ENCODE data around the gene ZNF236.

ZNF236 gene

GRCh38 chr18:76844144-76844543, 21.8 kb downstream of the ZNF236 start:
- Histone ChIP-seq H3K27me3 (ENCODE audit: control insufficient read depth, insufficient read depth, low read length) (no peaks in the 10 kb centered on the region), H3K9me3 (ENCODE audit: control insufficient read depth, insufficient read depth, low read length) (no peaks in the 10 kb centered on the region), H3K9ac (ENCODE audit: low read depth, low read length) (no peak overlapping the region), H3K36me3 (ENCODE audit: control insufficient read depth, insufficient read depth, low read length) (no peaks in the 10 kb centered on the region), H3K4me1 (ENCODE audit: control insufficient read depth, insufficient read depth, low read length) (no peaks in the 10 kb centered on the region), H3K4me3 (ENCODE audit: low read depth, low read length) (no peak overlapping the region)

DNA sequence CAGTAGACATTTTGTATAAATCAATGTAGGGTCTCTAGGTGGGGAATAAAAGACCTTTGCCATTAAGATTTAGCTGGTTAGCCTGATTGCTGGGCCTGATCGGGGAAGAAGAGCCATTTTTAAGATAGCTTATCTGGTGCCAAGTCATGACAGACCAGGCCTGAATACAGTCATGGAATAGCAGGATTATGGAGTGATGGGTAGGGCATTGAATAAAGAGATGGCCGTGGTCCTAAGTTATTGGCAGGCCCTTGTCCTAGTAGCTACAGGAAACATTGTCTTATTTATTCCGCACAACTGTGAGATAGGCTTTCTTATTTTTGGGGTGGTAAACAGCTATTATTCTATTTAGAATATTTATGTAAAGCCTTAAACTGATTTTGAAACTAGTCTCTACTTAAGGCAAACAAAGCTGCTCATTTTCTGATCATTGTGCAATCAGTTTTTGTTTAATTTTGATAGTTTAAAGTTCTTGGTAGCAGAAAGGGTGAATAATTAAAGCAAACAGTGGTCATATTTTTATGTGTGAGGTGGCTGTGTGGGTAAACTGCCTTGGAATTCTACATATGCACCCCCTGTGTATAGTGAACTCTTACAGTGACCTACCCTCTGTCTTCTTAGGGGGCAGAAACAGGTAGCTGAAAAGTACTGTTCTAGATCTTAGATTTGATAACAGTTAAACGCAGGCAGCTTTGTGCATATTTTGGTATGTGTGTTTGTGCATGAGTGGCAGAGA, 22.6 kb downstream of the ZNF236 start:
- Histone ChIP-seq H3K9ac (ENCODE audit: low read depth, low read length) (no peak overlapping the region), H3K4me1 (ENCODE audit: control insufficient read depth, insufficient read depth, low read length) (no peaks in the 10 kb centered on the region), H3K9me3 (ENCODE audit: control insufficient read depth, insufficient read depth, low read length) (no peaks in the 10 kb centered on the region), H3K27me3 (ENCODE audit: control insufficient read depth, insufficient read depth, low read length) (no peaks in the 10 kb centered on the region), H3K36me3 (ENCODE audit: control insufficient read depth, insufficient read depth, low read length) (no peaks in the 10 kb centered on the region), H3K4me3 (ENCODE audit: low read depth, low read length) (no peak overlapping the region)

DNA sequence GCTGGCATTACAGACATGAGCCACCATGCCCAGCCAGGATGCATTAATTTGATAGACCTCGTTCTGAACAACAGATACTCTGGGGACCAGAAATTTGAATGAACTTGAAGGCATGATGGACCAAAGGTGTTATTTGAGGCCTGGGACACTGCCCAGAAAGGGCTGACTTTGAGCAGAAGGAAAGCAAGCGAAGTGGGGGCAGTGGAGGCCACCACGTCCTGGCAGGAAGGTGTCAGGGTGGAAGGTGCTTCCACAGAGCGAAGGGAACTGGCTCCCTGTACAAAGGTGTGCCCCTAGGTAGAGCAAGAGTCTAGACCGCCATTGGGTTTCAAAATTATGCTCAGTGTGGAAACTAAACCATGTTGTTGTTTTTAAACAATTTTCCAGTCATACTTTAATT, 23.9 kb downstream of the ZNF236 start:
- Histone ChIP-seq H3K36me3 (ENCODE audit: control insufficient read depth, insufficient read depth, low read length) (no peaks in the 10 kb centered on the region), H3K9me3 (ENCODE audit: control insufficient read depth, insufficient read depth, low read length) (no peaks in the 10 kb centered on the region), H3K9ac (ENCODE audit: low read depth, low read length) (no peak overlapping the region), H3K27me3 (ENCODE audit: control insufficient read depth, insufficient read depth, low read length) (no peaks in the 10 kb centered on the region), H3K4me1 (ENCODE audit: control insufficient read depth, insufficient read depth, low read length) (no peaks in the 10 kb centered on the region), H3K4me3 (ENCODE audit: low read depth, low read length) (no peak overlapping the region)

GRCh38 chr18:76847916-76848315, 25.6 kb downstream of the ZNF236 start:
- H3K9me3 ChIP-seq (ENCODE audit: control insufficient read depth, insufficient read depth, low read length) = no peaks in the 10 kb centered on the region
- no peaks in the 10 kb centered on the region for H3K4me1 ChIP-seq (ENCODE audit: control insufficient read depth, insufficient read depth, low read length)
- H3K4me3 ChIP-seq (ENCODE audit: low read depth, low read length) = no peak overlapping the region
- H3K36me3 ChIP-seq (ENCODE audit: control insufficient read depth, insufficient read depth, low read length) = no peaks in the 10 kb centered on the region
- H3K9ac ChIP-seq (ENCODE audit: low read depth, low read length) = no peak overlapping the region
- no peaks in the 10 kb centered on the region for H3K27me3 ChIP-seq (ENCODE audit: control insufficient read depth, insufficient read depth, low read length)

GRCh38 chr18:76850112-76850511, 27.8 kb downstream of the ZNF236 start:
- Histone ChIP-seq H3K9me3 (ENCODE audit: control insufficient read depth, insufficient read depth, low read length) (no peaks in the 10 kb centered on the region), H3K36me3 (ENCODE audit: control insufficient read depth, insufficient read depth, low read length) (no peaks in the 10 kb centered on the region), H3K4me3 (ENCODE audit: low read depth, low read length) (no peak overlapping the region), H3K27me3 (ENCODE audit: control insufficient read depth, insufficient read depth, low read length) (no peaks in the 10 kb centered on the region), H3K9ac (ENCODE audit: low read depth, low read length) (no peak overlapping the region), H3K4me1 (ENCODE audit: control insufficient read depth, insufficient read depth, low read length) (no peaks in the 10 kb centered on the region)

DNA sequence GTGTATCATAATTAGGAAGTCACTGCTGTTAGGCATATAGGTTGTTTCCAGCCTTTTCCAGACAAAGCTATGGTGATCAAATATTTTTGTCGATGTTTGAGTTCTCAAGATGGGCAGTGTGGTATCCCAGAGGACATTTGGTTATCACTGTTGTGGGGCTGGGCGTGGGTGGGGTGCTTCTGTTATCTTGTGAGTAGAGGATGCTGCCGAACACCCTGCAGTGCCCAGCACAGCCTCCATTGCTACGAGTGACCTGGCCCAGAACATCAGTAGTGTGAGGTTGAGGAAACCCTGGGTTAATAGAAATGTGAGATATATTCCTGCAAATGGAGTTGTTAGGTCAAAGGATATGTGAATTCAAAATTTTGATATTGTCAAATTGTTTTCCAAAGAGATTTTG, 33.2 kb downstream of the ZNF236 start:
- Histone ChIP-seq H3K36me3 (ENCODE audit: control insufficient read depth, insufficient read depth, low read length) (no peaks in the 10 kb centered on the region), H3K9me3 (ENCODE audit: control insufficient read depth, insufficient read depth, low read length) (no peaks in the 10 kb centered on the region), H3K9ac (ENCODE audit: low read depth, low read length) (no peak overlapping the region), H3K4me1 (ENCODE audit: control insufficient read depth, insufficient read depth, low read length) (no peaks in the 10 kb centered on the region), H3K4me3 (ENCODE audit: low read depth, low read length) (no peak overlapping the region), H3K27me3 (ENCODE audit: control insufficient read depth, insufficient read depth, low read length) (no peaks in the 10 kb centered on the region)

DNA sequence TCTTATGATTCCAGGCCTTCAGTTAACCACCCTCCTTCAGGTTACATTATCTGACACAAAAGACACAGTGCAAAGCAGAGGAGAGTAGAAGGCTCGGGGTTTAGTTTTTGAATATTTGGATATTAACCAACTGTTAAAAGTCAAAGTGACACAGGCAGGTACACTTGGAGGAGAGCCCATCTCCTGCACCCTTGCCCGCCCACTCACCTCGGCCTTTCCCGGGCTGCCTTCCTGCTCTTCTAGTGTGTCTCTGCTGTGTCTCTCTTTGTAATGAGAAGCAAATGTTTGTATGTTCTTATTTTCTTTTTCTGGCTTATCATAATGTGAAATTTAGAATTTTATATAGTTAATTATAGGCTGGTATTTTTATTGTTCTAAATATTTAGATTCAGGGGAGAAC, 35.1 kb downstream of the ZNF236 start:
- H3K4me1 ChIP-seq (ENCODE audit: control insufficient read depth, insufficient read depth, low read length) = no peaks in the 10 kb centered on the region
- H3K27me3 ChIP-seq (ENCODE audit: control insufficient read depth, insufficient read depth, low read length) = no peaks in the 10 kb centered on the region
- no peaks in the 10 kb centered on the region for H3K36me3 ChIP-seq (ENCODE audit: control insufficient read depth, insufficient read depth, low read length)
- H3K9ac ChIP-seq (ENCODE audit: low read depth, low read length) = no peak overlapping the region
- no peak overlapping the region for H3K4me3 ChIP-seq (ENCODE audit: low read depth, low read length)
- H3K9me3 ChIP-seq (ENCODE audit: control insufficient read depth, insufficient read depth, low read length) = no peaks in the 10 kb centered on the region

DNA sequence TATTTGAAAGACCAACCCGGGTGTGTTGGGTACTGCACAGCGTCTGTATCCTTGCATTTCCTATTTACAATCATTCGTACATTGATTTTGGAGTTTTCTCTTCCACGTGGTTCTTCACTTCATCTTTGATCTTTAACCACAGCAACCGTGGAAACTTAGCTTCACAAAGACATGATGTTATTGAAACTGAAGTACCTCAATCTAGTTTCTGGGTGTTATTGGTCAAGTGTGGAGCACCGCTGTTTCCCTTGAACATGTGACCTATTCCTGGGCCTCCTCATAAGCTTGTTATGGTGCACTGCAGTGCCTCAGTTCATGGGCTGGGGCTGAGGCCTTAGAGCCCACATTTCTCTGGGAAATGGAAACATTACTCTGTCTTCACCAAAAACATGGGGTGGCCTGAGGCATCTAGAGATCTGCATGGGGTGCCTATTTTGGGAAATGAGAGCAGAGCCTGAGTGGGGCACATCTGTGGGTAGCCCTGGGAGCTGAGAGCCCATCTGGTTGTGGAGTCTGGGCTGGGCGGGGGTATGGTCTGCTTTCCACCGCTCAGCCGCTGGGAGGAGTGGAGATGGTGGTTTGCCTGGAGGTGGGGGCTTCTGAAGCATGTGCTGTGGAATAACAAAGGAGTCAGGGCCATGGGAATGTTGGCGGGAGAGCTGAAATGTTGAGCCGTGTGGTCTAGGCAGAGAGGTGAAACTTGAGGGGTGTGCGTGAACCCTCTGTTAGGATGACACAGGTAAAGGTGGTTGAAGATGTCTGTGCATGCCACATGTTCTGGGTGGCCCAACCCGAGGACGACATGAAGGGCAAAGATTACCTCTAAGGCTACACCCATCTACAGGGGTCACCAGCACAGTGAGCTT, 37.4 kb downstream of the ZNF236 start:
- Histone ChIP-seq H3K36me3 (ENCODE audit: control insufficient read depth, insufficient read depth, low read length) (no peaks in the 10 kb centered on the region), H3K4me3 (ENCODE audit: low read depth, low read length) (no peak overlapping the region), H3K9me3 (ENCODE audit: control insufficient read depth, insufficient read depth, low read length) (no peaks in the 10 kb centered on the region), H3K27me3 (ENCODE audit: control insufficient read depth, insufficient read depth, low read length) (no peaks in the 10 kb centered on the region), H3K9ac (ENCODE audit: low read depth, low read length) (no peak overlapping the region), H3K4me1 (ENCODE audit: control insufficient read depth, insufficient read depth, low read length) (no peaks in the 10 kb centered on the region)

GRCh38 chr18:76860411-76860810, 38.1 kb downstream of the ZNF236 start:
- Histone ChIP-seq H3K9ac (ENCODE audit: low read depth, low read length) (no peak overlapping the region), H3K9me3 (ENCODE audit: control insufficient read depth, insufficient read depth, low read length) (no peaks in the 10 kb centered on the region), H3K27me3 (ENCODE audit: control insufficient read depth, insufficient read depth, low read length) (no peaks in the 10 kb centered on the region), H3K4me3 (ENCODE audit: low read depth, low read length) (no peak overlapping the region), H3K36me3 (ENCODE audit: control insufficient read depth, insufficient read depth, low read length) (no peaks in the 10 kb centered on the region), H3K4me1 (ENCODE audit: control insufficient read depth, insufficient read depth, low read length) (no peaks in the 10 kb centered on the region)

- no peak overlapping the region for H3K9ac ChIP-seq (ENCODE audit: low read depth, low read length)
- H3K36me3 ChIP-seq (ENCODE audit: control insufficient read depth, insufficient read depth, low read length) = peaks cover 2% of the 10 kb centered on the region
- H3K4me1 ChIP-seq (ENCODE audit: control insufficient read depth, insufficient read depth, low read length) = no peaks in the 10 kb centered on the region
- no peaks in the 10 kb centered on the region for H3K27me3 ChIP-seq (ENCODE audit: control insufficient read depth, insufficient read depth, low read length)
- no peak overlapping the region for H3K4me3 ChIP-seq (ENCODE audit: low read depth, low read length)
- H3K9me3 ChIP-seq (ENCODE audit: control insufficient read depth, insufficient read depth, low read length) = no peaks in the 10 kb centered on the region
Measured at GRCh38 chr18:76866666-76867065, 44.3 kb downstream of the ZNF236 start.

- Histone ChIP-seq H3K36me3 (ENCODE audit: control insufficient read depth, insufficient read depth, low read length) (no peaks in the 10 kb centered on the region), H3K9me3 (ENCODE audit: control insufficient read depth, insufficient read depth, low read length) (no peaks in the 10 kb centered on the region), H3K27me3 (ENCODE audit: control insufficient read depth, insufficient read depth, low read length) (no peaks in the 10 kb centered on the region), H3K4me3 (ENCODE audit: low read depth, low read length) (no peak overlapping the region), H3K4me1 (ENCODE audit: control insufficient read depth, insufficient read depth, low read length) (peaks cover 2% of the 10 kb centered on the region), H3K9ac (ENCODE audit: low read depth, low read length) (no peak overlapping the region)
Measured at GRCh38 chr18:76873311-76873710, 51.0 kb downstream of the ZNF236 start.

DNA sequence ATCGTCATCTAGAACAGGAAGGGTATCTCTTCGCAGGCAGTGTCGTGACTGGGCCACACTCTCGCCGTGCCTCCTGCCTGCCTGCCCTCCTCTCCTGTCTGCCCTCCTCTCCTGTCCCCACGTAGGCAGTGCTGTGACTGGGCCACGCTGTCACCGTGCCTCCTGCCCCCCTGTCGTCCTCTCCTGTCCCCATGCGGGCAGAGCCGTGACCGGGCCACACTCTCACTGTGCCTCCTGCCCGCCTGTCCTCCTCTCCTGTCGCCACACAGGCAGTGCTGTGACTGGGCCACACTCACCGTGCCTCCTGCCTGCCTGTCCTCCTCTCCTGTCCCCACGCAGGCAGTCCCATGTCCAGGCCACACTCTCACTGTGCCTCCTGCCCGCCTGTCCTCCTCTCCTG, 51.4 kb downstream of the ZNF236 start:
- Histone ChIP-seq H3K4me3 (ENCODE audit: low read depth, low read length) (no peak overlapping the region), H3K27me3 (ENCODE audit: control insufficient read depth, insufficient read depth, low read length) (no peaks in the 10 kb centered on the region), H3K36me3 (ENCODE audit: control insufficient read depth, insufficient read depth, low read length) (no peaks in the 10 kb centered on the region), H3K4me1 (ENCODE audit: control insufficient read depth, insufficient read depth, low read length) (peaks cover 2% of the 10 kb centered on the region), H3K9me3 (ENCODE audit: control insufficient read depth, insufficient read depth, low read length) (no peaks in the 10 kb centered on the region), H3K9ac (ENCODE audit: low read depth, low read length) (no peak overlapping the region)
